Calu3 (cell line): Measurements from ENCODE around the gene AGBL3. TPM values are rescaled to one million over a fixed set of nuclear protein-coding genes. Genes with fewer than 3 reads are reported as not detected.
"Not testable (repeated sequence)": the region's sequence is repeated elsewhere in the genome, so short reads cannot be mapped to it uniquely, and the experiment has no call there.

Source experiments
- BruUV-seq: library from RNA; stranded (reverse); fragments of 400-500 nt; replicated peaks from 2 replicates; lab custom pipeline; 2021; lab: Mats Ljungman, UMichigan
- CTCF ChIA-PET: fragments of 300-600 bp; sonication (Branson Sonifier 250); formaldehyde crosslinking; loops from one replicate; lab custom pipeline; 2022; ENCODE audit warnings: antibody characterized with exemption; lab: Charles Lee
- DNase-seq: peaks from one replicate; pipeline ENCODE4 v3.0.0; 2022
- H3K27ac Mint-ChIP-seq: one replicate; pipeline ENCODE4 v1.8.0; 2022; ENCODE audit warnings: mixed read lengths; ENCODE audit not compliant: unreplicated experiment
- H3K27me3 Mint-ChIP-seq: one replicate; pipeline ENCODE4 v1.8.0; 2022; ENCODE audit warnings: mixed read lengths; ENCODE audit not compliant: unreplicated experiment
- H3K36me3 Mint-ChIP-seq: one replicate; pipeline ENCODE4 v1.8.0; 2022; ENCODE audit warnings: mild to moderate bottlenecking, moderate library complexity, mixed read lengths; ENCODE audit not compliant: insufficient read depth, unreplicated experiment
- H3K4me1 Mint-ChIP-seq: one replicate; pipeline ENCODE4 v1.8.0; 2022; ENCODE audit warnings: mild to moderate bottlenecking, low read depth, mixed read lengths; ENCODE audit not compliant: unreplicated experiment
- H3K4me3 Mint-ChIP-seq: one replicate; pipeline ENCODE4 v1.8.0; 2022; ENCODE audit warnings: mild to moderate bottlenecking, low read depth, moderate library complexity, mixed read lengths; ENCODE audit not compliant: unreplicated experiment
- H3K9me3 Mint-ChIP-seq: one replicate; pipeline ENCODE4 v1.8.0; 2022; ENCODE audit warnings: low read depth, mixed read lengths; ENCODE audit not compliant: unreplicated experiment
- CTCF ChIP-seq: fragments of 200-600 bp; IDR thresholded peaks from one replicate; pipeline ENCODE4 v1.8.0; 2022; ENCODE audit warnings: antibody characterized with exemption; ENCODE audit not compliant: unreplicated experiment
- intact Hi-C: fragments of 100-400 bp; cut with micrococcal nuclease; formaldehyde crosslinking; loops from one replicate; pipeline ENCODE4 v1.10.0; 2022; ENCODE audit not compliant: unreplicated experiment
- total RNA-seq: library from RNA; stranded (reverse); gene quantifications from 2 replicates; pipeline ENCODE4 v1.2.3, GENCODE V29; 2022

Gene AGBL3
- total RNA-seq, 1 experiment from 2014 or later: 6.3 TPM

GRCh38 chr7:135121868-135122267 lies 135.6 kb downstream of the AGBL3 start:
- no peak overlapping the region for H3K4me3 Mint-ChIP-seq
- intact Hi-C loops: no loop called here
- no peak overlapping the region for H3K27ac Mint-ChIP-seq
- no peaks in the 10 kb centered on the region for H3K27me3 Mint-ChIP-seq
- DNase-seq: no peak
- no peak for TF ChIP-seq CTCF
- BruUV-seq: no TSS peak
- no peaks in the 10 kb centered on the region for H3K4me1 Mint-ChIP-seq
- CTCF ChIA-PET: no interaction called here
- peaks cover 7% of the 10 kb centered on the region for H3K9me3 Mint-ChIP-seq
- no peaks in the 10 kb centered on the region for H3K36me3 Mint-ChIP-seq

GRCh38 chr7:135124631-135125030 lies 138.3 kb downstream of the AGBL3 start:
- H3K36me3 Mint-ChIP-seq, H3K4me1 Mint-ChIP-seq, DNase-seq, H3K27ac Mint-ChIP-seq, BruUV-seq, intact Hi-C loops, CTCF ChIA-PET, H3K9me3 Mint-ChIP-seq, H3K27me3 Mint-ChIP-seq, H3K4me3 Mint-ChIP-seq: not testable (repeated sequence)

GRCh38 chr7:135128931-135129330 lies 142.6 kb downstream of the AGBL3 start:
- CTCF ChIA-PET: no interaction called here
- intact Hi-C loops: no loop called here
- TF ChIP-seq CTCF: no peak
- DNase-seq: no peak
- no peak overlapping the region for H3K4me3 Mint-ChIP-seq
- no TSS peak for BruUV-seq
- no peaks in the 10 kb centered on the region for H3K4me1 Mint-ChIP-seq
- H3K36me3 Mint-ChIP-seq: no peaks in the 10 kb centered on the region
- no peaks in the 10 kb centered on the region for H3K27me3 Mint-ChIP-seq
- peaks cover 2% of the 10 kb centered on the region for H3K9me3 Mint-ChIP-seq
- H3K27ac Mint-ChIP-seq: no peak overlapping the region

- H3K36me3 Mint-ChIP-seq: no peaks in the 10 kb centered on the region
- DNase-seq: no peak
- CTCF ChIA-PET: no interaction called here
- no peak for TF ChIP-seq CTCF
- no TSS peak for BruUV-seq
- H3K9me3 Mint-ChIP-seq: peaks cover 2% of the 10 kb centered on the region
- H3K27me3 Mint-ChIP-seq: no peaks in the 10 kb centered on the region
- no peak overlapping the region for H3K4me3 Mint-ChIP-seq
- intact Hi-C loops: no loop called here
- H3K4me1 Mint-ChIP-seq: no peaks in the 10 kb centered on the region
- no peak overlapping the region for H3K27ac Mint-ChIP-seq
Observed at GRCh38 chr7:135129579-135129978, 143.3 kb downstream of the AGBL3 start.

GRCh38 chr7:135143885-135144668 lies 157.8 kb downstream of the AGBL3 start:
- peaks cover 29% of the 10 kb centered on the region for H3K4me1 Mint-ChIP-seq
- H3K4me3 Mint-ChIP-seq: no peak overlapping the region
- CTCF ChIA-PET: interaction anchor here (0.6 kb wide), 1 partner anchor 191 kb away, joined by 3 read pairs; no protein-coding TSS in a partner anchor
- no peaks in the 10 kb centered on the region for H3K9me3 Mint-ChIP-seq
- intact Hi-C loops: no loop called here
- no TSS peak for BruUV-seq
- H3K36me3 Mint-ChIP-seq: peaks cover 16% of the 10 kb centered on the region
- no peaks in the 10 kb centered on the region for H3K27me3 Mint-ChIP-seq
- no peak overlapping the region for H3K27ac Mint-ChIP-seq
- DNase-seq: no peak
- no peak for TF ChIP-seq CTCF
